ENCODE data around the gene PRKG2. TPM values are rescaled to one million over a fixed set of nuclear protein-coding genes. Genes with fewer than 3 reads are reported as not detected.
A peak's percentile ranks its signal among the peaks of the same experiment; 100 is the strongest.

Gene PRKG2, protein sequence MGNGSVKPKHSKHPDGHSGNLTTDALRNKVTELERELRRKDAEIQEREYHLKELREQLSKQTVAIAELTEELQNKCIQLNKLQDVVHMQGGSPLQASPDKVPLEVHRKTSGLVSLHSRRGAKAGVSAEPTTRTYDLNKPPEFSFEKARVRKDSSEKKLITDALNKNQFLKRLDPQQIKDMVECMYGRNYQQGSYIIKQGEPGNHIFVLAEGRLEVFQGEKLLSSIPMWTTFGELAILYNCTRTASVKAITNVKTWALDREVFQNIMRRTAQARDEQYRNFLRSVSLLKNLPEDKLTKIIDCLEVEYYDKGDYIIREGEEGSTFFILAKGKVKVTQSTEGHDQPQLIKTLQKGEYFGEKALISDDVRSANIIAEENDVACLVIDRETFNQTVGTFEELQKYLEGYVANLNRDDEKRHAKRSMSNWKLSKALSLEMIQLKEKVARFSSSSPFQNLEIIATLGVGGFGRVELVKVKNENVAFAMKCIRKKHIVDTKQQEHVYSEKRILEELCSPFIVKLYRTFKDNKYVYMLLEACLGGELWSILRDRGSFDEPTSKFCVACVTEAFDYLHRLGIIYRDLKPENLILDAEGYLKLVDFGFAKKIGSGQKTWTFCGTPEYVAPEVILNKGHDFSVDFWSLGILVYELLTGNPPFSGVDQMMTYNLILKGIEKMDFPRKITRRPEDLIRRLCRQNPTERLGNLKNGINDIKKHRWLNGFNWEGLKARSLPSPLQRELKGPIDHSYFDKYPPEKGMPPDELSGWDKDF
- 61.2 TPM for polyA plus RNA-seq
- long read RNA-seq, donor 1, full-length matches to known transcripts: 7 of 7 reads
- long read RNA-seq, donor 1, partial matches to known transcripts: 0 of 7 reads
- long read RNA-seq, donor 1, other reads (novel, unspliced or antisense): 0 of 7 reads
- long read RNA-seq, donor 2, full-length matches to known transcripts: 8 of 8 reads
- long read RNA-seq, donor 2, partial matches to known transcripts: 0 of 8 reads
- long read RNA-seq, donor 2, other reads (novel, unspliced or antisense): 0 of 8 reads
- long read RNA-seq, donor 3, full-length matches to known transcripts: 12 of 12 reads
- long read RNA-seq, donor 3, partial matches to known transcripts: 0 of 12 reads
- long read RNA-seq, donor 3, other reads (novel, unspliced or antisense): 0 of 12 reads
- long read RNA-seq, donor 4, partial matches to known transcripts: 0 of 1 reads
- long read RNA-seq, donor 4, other reads (novel, unspliced or antisense): 0 of 1 reads
- long read RNA-seq, donor 5, full-length matches to known transcripts: 3 of 3 reads
- long read RNA-seq, donor 5, partial matches to known transcripts: 0 of 3 reads
- long read RNA-seq, donor 5, other reads (novel, unspliced or antisense): 0 of 3 reads
- long read RNA-seq, donor 6, full-length matches to known transcripts: 4 of 4 reads
- long read RNA-seq, donor 6, partial matches to known transcripts: 0 of 4 reads
- long read RNA-seq, donor 6, other reads (novel, unspliced or antisense): 0 of 4 reads
- long read RNA-seq, donor 7, full-length matches to known transcripts: 2 of 2 reads
- long read RNA-seq, donor 7, partial matches to known transcripts: 0 of 2 reads
- long read RNA-seq, donor 7, other reads (novel, unspliced or antisense): 0 of 2 reads
- long read RNA-seq, donor 8, full-length matches to known transcripts: 8 of 8 reads
- long read RNA-seq, donor 8, partial matches to known transcripts: 0 of 8 reads
- long read RNA-seq, donor 8, other reads (novel, unspliced or antisense): 0 of 8 reads
- long read RNA-seq, donor 9, full-length matches to known transcripts: 3 of 3 reads
- long read RNA-seq, donor 9, partial matches to known transcripts: 0 of 3 reads
- long read RNA-seq, donor 9, other reads (novel, unspliced or antisense): 0 of 3 reads
- long read RNA-seq, donor 10, full-length matches to known transcripts: 7 of 7 reads
- long read RNA-seq, donor 10, partial matches to known transcripts: 0 of 7 reads
- long read RNA-seq, donor 10, other reads (novel, unspliced or antisense): 0 of 7 reads
- long read RNA-seq, donor 11: 0 reads

DNA sequence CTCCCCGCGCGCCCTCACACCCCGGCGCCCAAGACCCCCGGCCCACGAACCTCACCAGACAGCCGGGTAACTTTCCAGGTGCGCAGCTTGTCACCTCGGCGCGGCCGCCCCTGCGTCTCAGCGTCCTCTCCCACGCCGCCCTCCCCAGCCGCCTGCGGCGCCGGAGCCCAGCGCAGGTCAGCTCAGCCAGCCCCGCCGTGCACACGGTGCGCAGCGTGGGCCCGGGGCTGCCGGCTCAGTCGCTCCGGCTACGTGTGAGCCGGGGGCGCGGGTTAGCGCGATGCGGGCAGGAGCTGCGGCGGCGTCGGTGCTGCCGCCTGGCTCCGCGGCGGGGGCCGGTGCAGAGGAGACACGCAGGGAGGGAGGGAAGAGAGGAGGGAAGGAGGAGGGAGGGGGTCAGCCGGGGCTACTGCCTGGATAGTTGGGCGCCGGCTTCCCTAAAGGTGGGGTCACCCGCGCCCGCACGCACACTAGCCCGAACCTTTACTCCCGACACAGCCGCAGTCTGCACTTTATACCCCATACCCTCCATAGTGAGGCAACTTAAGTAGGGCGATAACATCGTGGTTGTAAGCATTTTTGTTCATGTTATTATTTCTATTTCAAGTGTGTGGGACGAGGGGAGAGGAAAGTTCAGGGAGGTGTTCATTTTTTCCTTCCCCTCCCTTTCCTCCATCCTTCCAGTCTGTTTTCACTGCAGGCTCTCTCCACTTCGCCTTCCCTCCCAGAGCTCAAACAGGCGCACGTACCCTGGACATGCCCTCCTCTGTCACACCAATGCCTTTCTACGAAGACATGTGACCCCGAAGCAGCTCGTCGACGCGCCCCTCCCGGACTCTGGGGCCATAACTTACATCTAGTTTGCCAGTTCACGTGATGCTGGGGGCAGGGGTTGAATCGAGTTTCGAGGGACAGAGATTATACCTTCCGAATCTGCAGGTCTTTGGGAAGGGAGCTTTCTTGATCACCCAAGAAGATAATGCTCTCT is at the start of gene PRKG2:
Gene PRKG2 (minus strand): TSS at position 342 of the 988 bp plus-strand sequence. CDS start 10,175 bp downstream, outside the sequence.
- H3K9me3 ChIP-seq (ENCODE audit: control insufficient read depth, low read depth, low read length): no peaks in the 10 kb centered on the region
- peak within 1 kb of the TSS; percentile 99 for H3K27ac ChIP-seq (ENCODE audit: low read length)
- H3K36me3 ChIP-seq (ENCODE audit: control insufficient read depth, insufficient read depth, low read length): no peaks in the 10 kb centered on the region
- WGBS (ENCODE audit: insufficient coverage, low lambda C conversion rate): 0% methylated on average over 2 of the region's 75 CpGs
- DNase-seq: peak; percentile 94 to 97
- H3K27me3 ChIP-seq (ENCODE audit: control insufficient read depth, insufficient read depth, low read length): peaks cover 7% of the 10 kb centered on the region
- peak within 1 kb of the TSS; percentile 79 for H3K4me3 ChIP-seq (ENCODE audit: low read length)
- peaks cover 42% of the 10 kb centered on the region for H3K4me1 ChIP-seq (ENCODE audit: control insufficient read depth, insufficient read depth, low read length)

DNA sequence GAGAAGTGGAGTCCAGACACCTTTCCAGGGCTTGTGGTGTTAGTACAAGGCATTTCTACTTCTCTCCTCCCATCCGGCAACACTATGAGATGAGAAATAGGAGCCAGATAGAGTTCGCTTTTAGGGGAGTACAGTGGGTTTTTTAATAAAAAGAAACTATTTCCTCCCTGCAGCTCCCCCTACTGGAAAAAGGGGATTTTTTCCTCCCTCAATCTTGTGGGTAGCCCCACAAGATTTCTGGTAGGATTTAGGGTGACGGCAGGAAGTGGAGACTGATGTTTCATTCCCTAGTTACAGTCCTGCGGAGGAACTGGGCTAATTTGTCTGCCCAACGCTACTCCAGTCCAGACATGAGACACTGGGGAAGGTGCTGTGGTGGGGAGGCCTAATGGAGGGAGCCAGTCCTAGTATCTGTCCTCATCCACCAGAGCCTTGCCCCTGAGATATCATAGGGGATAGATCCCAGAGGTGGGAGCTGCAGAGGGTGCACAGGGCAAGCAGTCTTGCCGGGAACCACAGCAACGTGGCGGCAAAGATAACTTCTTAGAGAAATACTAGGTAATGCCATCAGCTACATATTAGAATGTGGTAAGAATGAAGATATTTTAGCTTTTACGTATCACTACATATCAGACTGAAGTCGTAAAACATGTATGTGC is 45.5 kb upstream of the PRKG2 start:
- DNase-seq: no peak
- WGBS (ENCODE audit: insufficient coverage, low lambda C conversion rate): 100% methylated on average over 2 of the region's 10 CpGs
- no peaks in the 10 kb centered on the region for H3K36me3 ChIP-seq (ENCODE audit: control insufficient read depth, insufficient read depth, low read length)
- H3K4me3 ChIP-seq (ENCODE audit: low read length): no peak overlapping the region
- H3K27me3 ChIP-seq (ENCODE audit: control insufficient read depth, insufficient read depth, low read length): no peaks in the 10 kb centered on the region
- H3K9me3 ChIP-seq (ENCODE audit: control insufficient read depth, low read depth, low read length): no peaks in the 10 kb centered on the region
- peaks cover 26% of the 10 kb centered on the region for H3K4me1 ChIP-seq (ENCODE audit: control insufficient read depth, insufficient read depth, low read length)
- H3K27ac ChIP-seq (ENCODE audit: low read length): no peak overlapping the region

DNA sequence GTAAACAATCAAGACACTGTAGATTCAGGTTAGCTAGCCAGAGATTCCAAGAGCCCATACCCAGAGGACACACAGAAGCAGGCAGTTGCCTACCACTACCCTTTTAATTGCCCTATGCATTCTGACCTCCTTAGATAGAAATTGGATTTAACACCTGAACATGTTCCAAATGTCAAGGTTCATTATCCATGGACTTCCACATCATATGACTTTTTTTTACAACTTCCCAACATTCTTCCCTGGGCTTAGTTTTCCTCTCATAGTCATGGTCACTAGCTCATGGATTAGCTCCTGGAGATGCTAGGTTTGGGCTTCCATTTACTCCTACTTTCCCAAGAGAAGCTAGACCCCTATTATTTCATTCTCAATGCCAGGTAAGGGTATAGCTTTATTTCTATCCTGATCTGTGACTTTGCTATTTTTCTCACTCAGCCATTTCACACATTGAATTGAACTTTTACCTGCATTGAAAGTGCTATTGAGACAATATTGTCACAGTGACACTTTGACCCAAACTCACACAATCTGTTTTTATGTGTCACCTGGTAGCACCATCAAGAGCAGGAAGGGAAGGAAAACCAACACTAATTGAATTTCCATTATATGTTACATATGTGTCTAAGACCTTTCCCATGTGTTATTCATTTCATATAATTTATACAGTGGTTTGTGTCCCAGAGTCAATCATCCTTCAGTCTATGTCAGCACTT is 44.0 kb upstream of the PRKG2 start:
- H3K27ac ChIP-seq (ENCODE audit: low read length): peak overlapping the region; percentile 77
- H3K4me3 ChIP-seq (ENCODE audit: low read length): no peak overlapping the region
- no peaks in the 10 kb centered on the region for H3K9me3 ChIP-seq (ENCODE audit: control insufficient read depth, low read depth, low read length)
- H3K27me3 ChIP-seq (ENCODE audit: control insufficient read depth, insufficient read depth, low read length): no peaks in the 10 kb centered on the region
- no peaks in the 10 kb centered on the region for H3K36me3 ChIP-seq (ENCODE audit: control insufficient read depth, insufficient read depth, low read length)
- H3K4me1 ChIP-seq (ENCODE audit: control insufficient read depth, insufficient read depth, low read length): peaks cover 28% of the 10 kb centered on the region
- DNase-seq: peak; percentile 30 to 85

DNA sequence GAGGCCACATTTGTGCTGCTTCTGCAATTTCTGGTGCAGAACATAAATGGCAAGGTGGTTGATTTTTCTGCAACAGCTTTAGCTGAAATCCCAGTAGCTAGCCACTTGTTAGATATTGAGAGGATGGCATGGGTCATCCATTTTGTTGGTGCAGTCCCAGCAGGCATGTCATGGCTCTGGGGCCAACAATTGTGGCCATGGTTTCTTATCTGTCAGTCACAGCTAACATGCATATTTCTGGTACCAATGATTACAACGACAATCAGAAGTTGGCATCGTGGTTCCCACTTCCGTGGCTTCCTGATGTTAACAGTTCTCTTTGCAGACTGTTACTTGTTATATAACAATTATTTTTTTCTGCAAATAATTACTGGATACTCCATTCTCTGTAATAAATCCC is 42.8 kb upstream of the PRKG2 start:
- peaks cover 28% of the 10 kb centered on the region for H3K4me1 ChIP-seq (ENCODE audit: control insufficient read depth, insufficient read depth, low read length)
- H3K27me3 ChIP-seq (ENCODE audit: control insufficient read depth, insufficient read depth, low read length): no peaks in the 10 kb centered on the region
- no peaks in the 10 kb centered on the region for H3K36me3 ChIP-seq (ENCODE audit: control insufficient read depth, insufficient read depth, low read length)
- WGBS (ENCODE audit: insufficient coverage, low lambda C conversion rate): no CpG with 5 or more reads among the region's 3 CpGs
- DNase-seq: no peak
- no peaks in the 10 kb centered on the region for H3K9me3 ChIP-seq (ENCODE audit: control insufficient read depth, low read depth, low read length)
- H3K4me3 ChIP-seq (ENCODE audit: low read length): no peak overlapping the region
- H3K27ac ChIP-seq (ENCODE audit: low read length): no peak overlapping the region

DNA sequence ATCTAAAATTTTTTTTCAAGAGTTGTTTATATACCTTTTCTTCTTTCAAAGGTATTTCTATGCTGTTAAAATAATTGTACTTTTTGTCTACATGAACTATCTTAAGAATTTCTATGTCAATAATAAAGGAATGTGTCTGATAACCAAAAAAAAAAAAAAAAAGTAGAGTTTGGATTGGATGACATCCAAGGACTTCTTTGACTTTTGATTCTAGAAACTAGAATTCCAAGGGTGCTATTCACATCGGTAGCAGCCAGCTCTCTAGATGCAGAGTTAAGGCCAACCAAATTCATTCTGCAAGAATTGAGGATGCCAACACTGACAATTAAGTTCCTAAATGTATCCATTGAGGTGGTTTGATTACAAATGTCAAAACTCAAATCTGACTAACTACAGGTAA is 42.0 kb upstream of the PRKG2 start:
- Histone ChIP-seq H3K4me1 (ENCODE audit: control insufficient read depth, insufficient read depth, low read length) (peaks cover 28% of the 10 kb centered on the region), H3K4me3 (ENCODE audit: low read length) (no peak overlapping the region), H3K27ac (ENCODE audit: low read length) (peak overlapping the region; percentile 41), H3K27me3 (ENCODE audit: control insufficient read depth, insufficient read depth, low read length) (no peaks in the 10 kb centered on the region), H3K9me3 (ENCODE audit: control insufficient read depth, low read depth, low read length) (no peaks in the 10 kb centered on the region), H3K36me3 (ENCODE audit: control insufficient read depth, insufficient read depth, low read length) (no peaks in the 10 kb centered on the region)
- WGBS (ENCODE audit: insufficient coverage, low lambda C conversion rate): no CpG with 5 or more reads among the region's 1 CpG
- DNase-seq: no peak

DNA sequence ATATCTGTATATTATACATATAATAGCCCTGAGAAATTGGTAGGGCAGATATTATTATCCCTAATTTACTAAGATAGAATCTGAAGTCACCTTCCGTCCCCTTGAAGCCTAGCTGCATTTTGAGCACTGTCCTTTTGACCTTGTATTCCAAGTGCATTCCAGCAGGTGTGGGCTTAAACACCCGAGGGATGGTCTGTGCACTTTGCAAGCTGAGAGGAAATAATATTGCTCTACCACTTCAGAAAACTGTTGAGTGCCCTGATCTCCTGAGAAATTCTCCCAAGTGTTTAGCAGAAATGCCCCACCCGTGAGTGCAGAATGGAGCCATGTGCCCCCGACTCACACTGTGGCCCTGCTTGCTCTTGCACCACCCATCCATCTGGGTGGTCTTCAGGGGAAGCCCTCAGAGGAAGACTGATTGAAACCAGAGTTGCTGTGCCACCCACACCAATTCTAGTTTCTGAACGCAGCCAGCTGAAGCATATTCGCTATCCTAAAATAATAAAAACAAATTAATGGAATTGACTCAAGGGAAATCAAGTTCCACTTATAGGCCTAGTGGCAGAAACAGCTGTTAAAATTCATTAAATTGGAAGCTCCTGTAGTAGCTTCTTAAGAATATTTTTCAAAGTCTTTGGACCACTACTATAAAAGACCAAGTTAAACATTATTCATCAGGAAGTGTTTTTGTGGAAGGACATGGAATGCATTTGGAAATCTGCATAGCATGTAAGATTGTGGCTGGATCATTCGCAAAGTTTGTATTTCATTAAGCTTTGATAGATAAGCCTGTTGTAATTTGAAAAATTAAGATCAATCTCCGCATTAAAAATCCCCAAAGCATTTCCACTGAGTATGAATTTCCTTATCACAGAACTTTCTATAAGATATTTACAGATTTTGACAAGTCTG is 41.3 kb upstream of the PRKG2 start:
- Histone ChIP-seq H3K4me1 (ENCODE audit: control insufficient read depth, insufficient read depth, low read length) (peaks cover 28% of the 10 kb centered on the region), H3K27me3 (ENCODE audit: control insufficient read depth, insufficient read depth, low read length) (no peaks in the 10 kb centered on the region), H3K36me3 (ENCODE audit: control insufficient read depth, insufficient read depth, low read length) (no peaks in the 10 kb centered on the region), H3K4me3 (ENCODE audit: low read length) (no peak overlapping the region), H3K27ac (ENCODE audit: low read length) (peak overlapping the region; percentile 41), H3K9me3 (ENCODE audit: control insufficient read depth, low read depth, low read length) (no peaks in the 10 kb centered on the region)
- DNase-seq: no peak
- no CpG with 5 or more reads among the region's 8 CpGs for WGBS (ENCODE audit: insufficient coverage, low lambda C conversion rate)

GRCh38 chr4:81255524-81255923 is 40.5 kb upstream of the PRKG2 start:
- Histone ChIP-seq H3K36me3 (ENCODE audit: control insufficient read depth, insufficient read depth, low read length) (no peaks in the 10 kb centered on the region), H3K4me3 (ENCODE audit: low read length) (no peak overlapping the region), H3K4me1 (ENCODE audit: control insufficient read depth, insufficient read depth, low read length) (peaks cover 28% of the 10 kb centered on the region), H3K9me3 (ENCODE audit: control insufficient read depth, low read depth, low read length) (no peaks in the 10 kb centered on the region), H3K27me3 (ENCODE audit: control insufficient read depth, insufficient read depth, low read length) (no peaks in the 10 kb centered on the region), H3K27ac (ENCODE audit: low read length) (peak overlapping the region; percentile 41)
- peak; percentile 8 to 26 for DNase-seq
- WGBS (ENCODE audit: insufficient coverage, low lambda C conversion rate): 100% methylated on average over 1 of the region's 1 CpG
